Measurements from ENCODE around the gene DDX27. TPM values are rescaled to one million over a fixed set of nuclear protein-coding genes. Genes with fewer than 3 reads are reported as not detected.
A peak's percentile ranks its signal among the peaks of the same experiment; 100 is the strongest.
"Not testable (repeated sequence)": the region's sequence is repeated elsewhere in the genome, so short reads cannot be mapped to it uniquely, and the experiment has no call there.

The DDX27 gene
- total and polyA plus RNA-seq, 12 donors: 11.0 to 26.2 (median 13.2) TPM

DNA sequence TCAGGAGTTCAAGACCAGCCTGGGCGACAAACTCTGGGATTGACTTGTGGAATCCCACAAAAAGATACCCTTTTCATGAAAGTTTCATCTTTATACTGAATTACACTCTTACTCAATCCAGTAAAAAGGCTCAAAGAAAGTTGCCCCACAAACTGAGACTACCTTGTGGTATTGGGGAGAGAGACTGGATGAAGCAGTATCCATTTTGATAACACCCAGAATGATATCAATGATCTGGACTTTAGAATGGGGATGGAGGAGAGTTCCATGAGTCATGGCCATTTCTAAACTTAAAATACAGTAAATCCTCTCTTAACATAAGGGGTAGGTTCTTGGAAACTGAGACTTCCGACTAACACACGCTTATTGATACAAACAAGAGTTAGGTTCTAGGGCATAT, 35.8 kb upstream of the DDX27 start:
- H3K27me3 ChIP-seq: no peaks in the 10 kb centered on the region
- H3K4me1 ChIP-seq: peaks cover 0 to 83% (median 66%) of the 10 kb centered on the region in 9 donors
- intact Hi-C loops (cut with DNase I): loop anchor here in 4 of 10 donors (2.0 to 10.0 kb wide), 3 partner anchors 17 to 49 kb away; no protein-coding TSS in a partner anchor
- ATAC-seq (no peak), DNase-seq (no peak)
- H3K36me3 ChIP-seq: peaks cover 0 to 19% (median 2%) of the 10 kb centered on the region in 9 donors
- 97% methylated on average over 3 of the region's 3 CpGs for WGBS, 2 donors
- H3K9me3 ChIP-seq: no peaks in the 10 kb centered on the region
- TF ChIP-seq, protein P1, sequence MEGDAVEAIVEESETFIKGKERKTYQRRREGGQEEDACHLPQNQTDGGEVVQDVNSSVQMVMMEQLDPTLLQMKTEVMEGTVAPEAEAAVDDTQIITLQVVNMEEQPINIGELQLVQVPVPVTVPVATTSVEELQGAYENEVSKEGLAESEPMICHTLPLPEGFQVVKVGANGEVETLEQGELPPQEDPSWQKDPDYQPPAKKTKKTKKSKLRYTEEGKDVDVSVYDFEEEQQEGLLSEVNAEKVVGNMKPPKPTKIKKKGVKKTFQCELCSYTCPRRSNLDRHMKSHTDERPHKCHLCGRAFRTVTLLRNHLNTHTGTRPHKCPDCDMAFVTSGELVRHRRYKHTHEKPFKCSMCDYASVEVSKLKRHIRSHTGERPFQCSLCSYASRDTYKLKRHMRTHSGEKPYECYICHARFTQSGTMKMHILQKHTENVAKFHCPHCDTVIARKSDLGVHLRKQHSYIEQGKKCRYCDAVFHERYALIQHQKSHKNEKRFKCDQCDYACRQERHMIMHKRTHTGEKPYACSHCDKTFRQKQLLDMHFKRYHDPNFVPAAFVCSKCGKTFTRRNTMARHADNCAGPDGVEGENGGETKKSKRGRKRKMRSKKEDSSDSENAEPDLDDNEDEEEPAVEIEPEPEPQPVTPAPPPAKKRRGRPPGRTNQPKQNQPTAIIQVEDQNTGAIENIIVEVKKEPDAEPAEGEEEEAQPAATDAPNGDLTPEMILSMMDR (IDR thresholded peaks at IDR 0.05): no peak
- H3K27ac ChIP-seq: no peak overlapping the region
- H3K4me3 ChIP-seq: no peak overlapping the region

DNA sequence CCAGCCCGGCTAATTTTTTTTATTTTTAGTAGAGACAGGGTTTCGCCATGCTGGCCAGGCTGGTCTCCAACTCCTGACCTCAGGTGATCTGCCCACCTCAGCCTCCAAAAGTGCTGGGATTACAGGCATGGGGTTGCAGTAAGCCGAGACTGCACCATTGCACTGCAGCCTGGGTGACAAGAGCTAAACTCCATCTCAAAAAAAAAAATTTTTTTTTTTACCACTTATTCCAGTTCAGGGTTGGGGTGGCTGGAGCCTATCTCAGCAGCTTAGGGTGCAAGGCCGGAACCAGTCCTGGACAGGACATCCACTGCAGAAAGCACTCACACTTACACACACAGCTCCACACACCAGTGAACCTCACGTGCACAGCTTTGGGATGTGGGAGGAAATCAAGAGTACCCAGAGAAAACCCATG, 35.1 kb upstream of the DDX27 start:
- not testable (repeated sequence) for ATAC-seq, H3K4me3 ChIP-seq, H3K9me3 ChIP-seq, H3K27me3 ChIP-seq, DNase-seq, H3K27ac ChIP-seq
- 81 to 83% methylated on average over 5 of the region's 5 CpGs for WGBS, 2 donors
- intact Hi-C loops (cut with DNase I): loop anchor here in 3 of 10 donors (5.0 to 10.0 kb wide), 2 partner anchors 42 to 49 kb away; no protein-coding TSS in a partner anchor
- Histone ChIP-seq H3K36me3 (peaks cover 0 to 14% (median 0%) of the 10 kb centered on the region in 9 donors), H3K4me1 (peaks cover 2 to 76% (median 63%) of the 10 kb centered on the region in 9 donors)

DNA sequence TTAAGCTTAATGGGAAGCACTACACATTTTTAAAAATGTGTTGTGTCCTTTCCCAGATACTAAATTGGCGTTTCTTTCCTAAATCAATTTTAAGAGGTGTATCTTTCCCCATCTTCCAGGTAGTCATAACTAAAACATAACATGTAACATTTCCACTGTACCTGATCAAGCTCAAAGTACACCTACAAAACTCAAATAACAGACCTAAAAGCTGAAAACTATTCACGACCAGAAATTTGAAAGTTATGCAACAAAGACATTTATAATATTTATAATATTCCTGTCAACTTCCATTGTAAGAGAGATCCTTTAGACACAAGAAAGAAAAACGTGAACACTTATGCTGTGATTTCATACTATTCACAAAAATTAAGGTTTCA, 34.5 kb upstream of the DDX27 start:
- ATAC-seq: no peak
- intact Hi-C loops (cut with DNase I): loop anchor here in 4 of 10 donors (5.0 to 10.0 kb wide), 3 partner anchors 42 to 93 kb away; partner anchors contain the start of gene ZNFX1 (in 2 of the 4)
- no peak for DNase-seq
- Histone ChIP-seq H3K4me3 (no peak overlapping the region), H3K9me3 (no peaks in the 10 kb centered on the region), H3K4me1 (peaks cover 2 to 70% (median 57%) of the 10 kb centered on the region in 9 donors), H3K27ac (no peak overlapping the region), H3K36me3 (peaks cover 0 to 14% (median 0%) of the 10 kb centered on the region in 9 donors), H3K27me3 (no peaks in the 10 kb centered on the region)
- 72 to 77% methylated on average over 3 of the region's 3 CpGs for WGBS, 2 donors
- TF ChIP-seq, protein P1 (IDR thresholded peaks at IDR 0.05): no peak

DNA sequence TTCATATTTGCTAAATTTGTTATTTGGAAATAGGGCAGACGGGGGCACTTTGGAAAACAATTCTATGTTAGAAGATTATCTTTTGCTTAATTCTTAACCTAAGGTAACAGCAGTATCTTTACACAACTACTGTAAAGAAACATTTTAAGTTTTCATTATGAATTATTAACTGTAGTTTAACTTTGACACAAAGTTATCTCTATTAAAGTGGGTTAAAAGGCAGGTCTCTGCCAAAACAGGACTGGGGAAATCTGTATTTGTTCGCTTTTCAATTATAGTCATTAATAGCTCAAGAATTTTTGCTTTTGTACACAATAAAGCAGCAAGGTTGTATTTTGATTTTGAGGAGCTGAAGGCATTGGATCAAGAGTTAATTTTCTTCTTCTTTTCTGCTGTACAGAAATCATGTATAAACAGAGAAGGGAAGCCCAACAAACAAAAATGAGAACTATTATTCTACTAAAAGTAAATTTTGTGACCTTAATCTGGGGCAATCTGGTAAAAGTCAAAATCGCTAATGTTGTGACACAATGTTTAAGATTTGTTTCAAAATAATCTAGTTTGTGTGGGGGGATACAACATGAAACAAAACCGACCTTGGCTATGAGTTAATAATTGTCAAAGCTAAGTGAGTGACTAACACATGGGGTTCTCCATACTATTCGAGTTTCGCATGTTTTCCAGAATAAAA, 34.0 kb upstream of the DDX27 start:
- Histone ChIP-seq H3K4me3 (no peak overlapping the region), H3K4me1 (peaks cover 2 to 65% (median 52%) of the 10 kb centered on the region in 9 donors), H3K36me3 (peaks cover 0 to 14% (median 0%) of the 10 kb centered on the region in 9 donors), H3K27me3 (no peaks in the 10 kb centered on the region), H3K27ac (peak overlapping the region in 2 of 10 donors; percentile 0 to 27), H3K9me3 (no peaks in the 10 kb centered on the region)
- WGBS, 2 donors: 81 to 86% methylated on average over 6 of the region's 6 CpGs
- DNase-seq (no peak), ATAC-seq (no peak)
- intact Hi-C loops (cut with DNase I): loop anchor here in 4 of 10 donors (5.0 to 10.0 kb wide), 2 partner anchors 50 to 92 kb away; partner anchors contain the start of gene ZNFX1 (in 2 of the 4)
- TF ChIP-seq, protein P1 (IDR thresholded peaks at IDR 0.05): no peak
